Measurements from ENCODE around the gene MPV17. TPM values are rescaled to one million over a fixed set of nuclear protein-coding genes. Genes with fewer than 3 reads are reported as not detected.

Gene MPV17
- polyA plus RNA-seq (2012; ENCODE audit: missing spikeins), result 101 TPM

DNA sequence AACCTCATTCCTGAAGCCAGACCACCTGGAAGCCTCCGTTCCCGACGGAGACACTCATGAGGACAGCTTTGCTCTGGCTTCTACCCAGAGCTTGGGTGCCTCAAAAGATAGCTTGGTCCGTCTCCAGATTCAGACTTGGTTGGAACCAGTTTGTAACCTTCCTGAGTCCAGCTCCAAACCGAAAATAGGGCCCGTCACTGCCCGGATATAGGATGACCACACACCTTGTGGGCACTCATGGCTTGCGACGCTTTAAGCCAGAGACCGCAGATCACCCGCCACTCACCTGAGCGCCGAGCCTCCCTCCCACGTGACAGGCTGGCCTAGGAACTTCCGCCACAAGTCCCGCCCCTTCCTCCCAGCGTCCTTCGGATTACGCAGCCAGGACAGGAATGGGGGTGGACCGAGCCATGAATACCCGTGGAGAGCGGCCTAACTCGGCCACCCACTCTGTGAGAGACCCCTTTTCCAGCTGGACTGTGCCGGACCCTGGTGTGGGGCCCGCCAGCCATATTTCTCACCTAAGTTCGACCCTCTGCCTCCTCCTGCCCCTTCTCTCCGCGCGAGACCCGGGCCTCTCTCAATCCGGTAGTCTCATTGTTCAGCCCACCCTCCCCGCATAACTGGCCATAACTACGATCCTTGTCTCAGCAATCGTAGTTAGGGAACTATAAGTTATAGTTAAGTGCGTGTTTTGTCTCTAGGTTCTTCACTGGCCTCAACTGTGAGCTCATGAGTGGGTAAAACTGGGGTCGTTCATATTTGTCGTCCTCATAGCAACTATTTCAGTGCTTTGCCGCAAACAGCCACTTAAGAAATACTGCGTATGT is at the start of gene MPV17:
Gene MPV17 (minus strand): TSS at position 332 of the 830 bp plus-strand sequence. CDS start 580 bp downstream, outside the sequence.
- TF ChIP-seq POLR2AphosphoS5 (IDR thresholded peaks at IDR 0.05; ENCODE audit: low read depth, low read length) (peak; percentile 97), POLR2A (IDR thresholded peaks at IDR 0.05; ENCODE audit: low read depth, low read length) (peak; percentile 96), TAF1 (IDR thresholded peaks at IDR 0.05; ENCODE audit: borderline replicate concordance, low read depth, low read length) (peak; percentile 74; the same call in 1 of the 2 replicates)
- FAIRE-seq (peak; percentile 90), DNase-seq (ENCODE audit: insufficient read length) (peak; percentile 96)

DNA sequence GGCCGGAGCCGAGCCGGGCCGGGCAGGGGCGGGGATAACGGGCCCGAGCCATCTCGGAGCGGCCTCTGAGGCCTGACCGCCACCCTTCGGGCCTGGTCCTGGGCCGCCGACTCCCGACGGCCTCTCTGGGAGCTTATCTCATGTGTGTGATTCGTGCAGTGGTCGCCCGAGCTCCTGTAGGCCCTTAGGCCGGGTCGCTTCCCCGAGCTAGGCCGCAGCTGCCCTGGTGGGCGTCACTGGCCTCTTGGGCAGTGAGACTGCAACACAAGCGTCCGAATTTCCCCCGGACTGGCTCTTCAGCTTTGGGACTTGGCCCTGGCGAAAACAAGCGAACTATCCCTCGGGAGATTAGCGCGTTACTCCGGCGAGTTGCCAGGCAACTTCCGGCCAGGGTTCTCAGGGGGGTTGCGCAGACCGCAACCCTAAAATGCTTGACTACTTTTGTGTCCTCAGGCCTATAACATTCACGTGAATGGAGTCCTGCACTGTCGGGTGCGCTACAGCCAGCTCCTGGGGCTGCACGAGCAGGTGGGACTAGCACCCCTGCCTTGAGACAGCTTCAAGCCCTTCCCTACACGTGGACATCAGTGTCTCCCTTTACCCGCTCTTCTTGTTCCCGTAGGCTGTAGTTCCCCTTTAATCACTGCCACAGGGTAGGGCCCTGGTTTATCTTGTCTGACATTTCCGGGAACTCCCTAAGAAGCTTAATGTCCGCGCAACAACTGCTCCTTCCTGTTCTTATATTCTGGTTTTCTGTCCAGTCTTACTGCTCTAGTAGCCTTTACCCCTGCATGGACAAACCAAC is 48.1 kb upstream of the MPV17 start:
- FAIRE-seq (no peak), DNase-seq (ENCODE audit: insufficient read length) (no peak)
- peak; percentile 65 for TF ChIP-seq POLR2A (IDR thresholded peaks at IDR 0.05; ENCODE audit: low read depth, low read length)
- TF ChIP-seq POLR2AphosphoS5 (IDR thresholded peaks at IDR 0.05; ENCODE audit: low read depth, low read length), result peak; percentile 44
- no peak for TF ChIP-seq TAF1 (IDR thresholded peaks at IDR 0.05; ENCODE audit: borderline replicate concordance, low read depth, low read length)

GRCh38 chr2:27370026-27370815 is 47.3 kb upstream of the MPV17 start, which contains the start of the genes EIF2B4 and SNX17:
EIF2B4 (minus strand) TSS chr2:27370338; CDS start chr2:27370314, 24 bp downstream.
SNX17 (plus strand) TSS chr2:27370616; CDS start chr2:27370744, 128 bp downstream.
- FAIRE-seq, result peak; percentile 96

GRCh38 chr2:27369471-27370025 is 46.7 kb upstream of the MPV17 start:
- TF ChIP-seq POLR2A (IDR thresholded peaks at IDR 0.05; ENCODE audit: low read depth, low read length), result no peak
- TF ChIP-seq POLR2AphosphoS5 (IDR thresholded peaks at IDR 0.05; ENCODE audit: low read depth, low read length), result no peak
- no peak for TF ChIP-seq TAF1 (IDR thresholded peaks at IDR 0.05; ENCODE audit: borderline replicate concordance, low read depth, low read length)
- DNase-seq (ENCODE audit: insufficient read length) (no peak), FAIRE-seq (peak; percentile 14)

More at GRCh38 chr2:27370026-27370815, 47.3 kb upstream of the MPV17 start, which contains the start of the genes EIF2B4 and SNX17:
- peak; percentile 93 for DNase-seq (ENCODE audit: insufficient read length)
- TF ChIP-seq POLR2A (IDR thresholded peaks at IDR 0.05; ENCODE audit: low read depth, low read length) (peak; percentile 89), TAF1 (IDR thresholded peaks at IDR 0.05; ENCODE audit: borderline replicate concordance, low read depth, low read length) (peak; percentile 92), POLR2AphosphoS5 (IDR thresholded peaks at IDR 0.05; ENCODE audit: low read depth, low read length) (peak; percentile 85)

DNA sequence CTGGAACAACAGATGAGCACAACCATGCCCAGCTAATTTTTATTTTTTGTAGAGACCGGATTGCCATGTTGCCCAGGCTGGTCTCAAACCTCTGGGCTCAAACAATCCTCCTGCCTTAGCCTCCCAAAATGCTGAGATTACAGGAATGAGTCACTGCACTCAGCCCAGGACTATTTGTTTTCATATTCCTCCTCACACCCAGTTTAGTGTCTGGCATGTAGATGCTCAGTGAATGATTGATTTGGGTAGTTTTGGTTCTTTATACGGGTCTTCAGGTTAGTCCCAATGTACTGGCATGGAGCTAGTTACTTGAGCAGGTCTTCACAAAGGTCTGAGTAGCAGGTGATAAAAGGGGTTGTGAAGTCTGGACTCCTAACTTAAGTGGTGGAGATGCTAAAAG is 41.0 kb upstream of the MPV17 start:
- no peak for FAIRE-seq
- TF ChIP-seq POLR2AphosphoS5 (IDR thresholded peaks at IDR 0.05; ENCODE audit: low read depth, low read length) (no peak), TAF1 (IDR thresholded peaks at IDR 0.05; ENCODE audit: borderline replicate concordance, low read depth, low read length) (no peak), POLR2A (IDR thresholded peaks at IDR 0.05; ENCODE audit: low read depth, low read length) (no peak)
- DNase-seq (ENCODE audit: insufficient read length), result no peak

GRCh38 chr2:27362678-27363420 is 40.0 kb upstream of the MPV17 start:
- no peak for FAIRE-seq
- TF ChIP-seq POLR2A (IDR thresholded peaks at IDR 0.05; ENCODE audit: low read depth, low read length), result no peak
- TF ChIP-seq TAF1 (IDR thresholded peaks at IDR 0.05; ENCODE audit: borderline replicate concordance, low read depth, low read length), result no peak
- no peak for TF ChIP-seq POLR2AphosphoS5 (IDR thresholded peaks at IDR 0.05; ENCODE audit: low read depth, low read length)
- DNase-seq (ENCODE audit: insufficient read length), result no peak

DNA sequence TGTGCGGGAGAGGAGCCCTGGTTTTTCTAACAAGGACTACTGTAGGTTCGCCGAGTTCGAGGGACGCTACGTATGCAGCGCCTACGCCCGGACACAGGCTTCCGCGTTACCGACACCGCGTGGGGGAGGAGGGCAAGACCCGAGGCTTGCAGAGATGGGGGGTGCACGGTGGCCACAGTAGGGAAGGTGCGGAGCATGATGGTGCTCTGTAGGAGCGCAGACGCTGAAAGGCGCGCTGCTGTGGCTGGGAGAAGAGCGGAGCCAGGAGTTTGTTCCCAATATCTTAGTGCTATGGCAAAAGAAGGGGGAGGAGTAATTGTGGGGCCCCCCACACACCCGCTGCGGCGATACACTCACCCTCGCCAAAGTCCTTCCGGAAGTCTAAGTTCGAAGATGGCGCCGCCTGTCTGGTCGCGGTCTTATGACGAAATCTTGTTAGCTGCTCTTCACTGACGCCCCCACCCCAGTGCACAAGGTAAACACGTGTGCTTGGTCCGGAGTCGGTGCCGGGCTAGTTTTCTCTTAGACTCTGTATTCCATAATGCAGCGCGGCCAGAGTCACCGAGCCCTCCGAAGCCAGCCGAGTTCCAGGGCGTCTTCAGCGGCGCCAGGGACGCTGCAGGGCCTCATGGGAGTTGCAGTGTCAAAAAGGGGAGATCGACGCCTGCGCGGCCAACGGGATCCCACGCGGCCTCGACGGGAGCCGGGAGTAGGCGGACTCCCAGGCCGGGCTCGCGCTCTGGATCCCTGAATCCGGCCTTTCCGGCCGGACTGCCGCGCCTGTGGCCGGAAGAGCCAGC is 33.7 kb upstream of the MPV17 start, which contains the start of gene GTF3C2:
Gene GTF3C2 (minus strand): TSS at position 383 of the 800 bp plus-strand sequence. CDS start 13,210 bp downstream, outside the sequence.
- peak; percentile 88 for FAIRE-seq
- peak; percentile 77 for DNase-seq (ENCODE audit: insufficient read length)
- TF ChIP-seq POLR2AphosphoS5 (IDR thresholded peaks at IDR 0.05; ENCODE audit: low read depth, low read length) (peak; percentile 85), POLR2A (IDR thresholded peaks at IDR 0.05; ENCODE audit: low read depth, low read length) (peak; percentile 70), TAF1 (IDR thresholded peaks at IDR 0.05; ENCODE audit: borderline replicate concordance, low read depth, low read length) (peak; percentile 30; the same call in 1 of the 2 replicates)

GRCh38 chr2:27356056-27356381 is 33.1 kb upstream of the MPV17 start:
- DNase-seq (ENCODE audit: insufficient read length) (no peak), FAIRE-seq (no peak)
- TF ChIP-seq POLR2A (IDR thresholded peaks at IDR 0.05; ENCODE audit: low read depth, low read length) (no peak), TAF1 (IDR thresholded peaks at IDR 0.05; ENCODE audit: borderline replicate concordance, low read depth, low read length) (no peak; the same call in 1 of the 2 replicates), POLR2AphosphoS5 (IDR thresholded peaks at IDR 0.05; ENCODE audit: low read depth, low read length) (no peak)

DNA sequence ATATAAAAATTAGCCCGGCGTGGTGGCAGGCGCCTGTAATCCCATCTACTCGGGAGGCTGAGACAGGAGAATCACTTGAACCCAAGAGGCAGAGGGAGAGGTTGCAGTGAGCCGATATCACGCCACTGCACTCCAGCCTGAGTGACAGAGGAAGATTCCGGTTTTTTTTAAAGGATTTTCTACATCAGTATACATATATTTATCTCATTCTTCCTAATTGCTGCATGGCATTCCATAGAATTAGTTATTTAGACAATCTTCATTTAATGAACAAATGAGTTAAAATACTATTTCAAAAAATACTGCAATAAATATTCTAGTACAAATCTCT is 31.7 kb upstream of the MPV17 start:
- TF ChIP-seq POLR2AphosphoS5 (IDR thresholded peaks at IDR 0.05; ENCODE audit: low read depth, low read length) (no peak), TAF1 (IDR thresholded peaks at IDR 0.05; ENCODE audit: borderline replicate concordance, low read depth, low read length) (no peak), POLR2A (IDR thresholded peaks at IDR 0.05; ENCODE audit: low read depth, low read length) (no peak)
- DNase-seq (ENCODE audit: insufficient read length), result no peak
- no peak for FAIRE-seq
